ENCODE data around the gene TSPAN17.

TSPAN17 gene

GRCh38 chr5:176660860-176661641 is 13.8 kb downstream of the TSPAN17 start:
- no peak for FAIRE-seq

- FAIRE-seq: no peak
These were observed 14.4 kb downstream of the TSPAN17 start for GRCh38 chr5:176661676-176662075.

- no peak for FAIRE-seq
These were observed 15.4 kb downstream of the TSPAN17 start for GRCh38 chr5:176662371-176663333.

- no peak for FAIRE-seq
These were observed 16.3 kb downstream of the TSPAN17 start for GRCh38 chr5:176663566-176663965.

GRCh38 chr5:176664479-176664878 is 17.2 kb downstream of the TSPAN17 start:
- no peak for FAIRE-seq

- FAIRE-seq: no peak
These were observed 17.6 kb downstream of the TSPAN17 start for GRCh38 chr5:176664886-176665285.

- no peak for FAIRE-seq
These were observed 18.2 kb downstream of the TSPAN17 start for GRCh38 chr5:176665517-176665916.

GRCh38 chr5:176667637-176668036 is 20.4 kb downstream of the TSPAN17 start:
- FAIRE-seq: no peak

- no peak for FAIRE-seq
These were observed 23.2 kb downstream of the TSPAN17 start for GRCh38 chr5:176670449-176670848.

- FAIRE-seq: no peak
These were observed 24.1 kb downstream of the TSPAN17 start for GRCh38 chr5:176671399-176671798.

GRCh38 chr5:176671890-176672747 is 24.8 kb downstream of the TSPAN17 start:
- no peak for FAIRE-seq

GRCh38 chr5:176673651-176674583 is 26.6 kb downstream of the TSPAN17 start:
- no peak for FAIRE-seq

GRCh38 chr5:176674799-176675198 is 27.5 kb downstream of the TSPAN17 start:
- no peak for FAIRE-seq

GRCh38 chr5:176675676-176676360 is 28.5 kb downstream of the TSPAN17 start:
- FAIRE-seq: no peak

- no peak for FAIRE-seq
These were observed 29.1 kb downstream of the TSPAN17 start for GRCh38 chr5:176676361-176676824.

GRCh38 chr5:176677209-176677939 is 30.1 kb downstream of the TSPAN17 start:
- no peak for FAIRE-seq

- FAIRE-seq: no peak
These were observed 31.3 kb downstream of the TSPAN17 start for GRCh38 chr5:176678584-176678983.

- FAIRE-seq: no peak
These were observed 32.3 kb downstream of the TSPAN17 start for GRCh38 chr5:176679365-176680225.

GRCh38 chr5:176680226-176680563 is 32.9 kb downstream of the TSPAN17 start:
- no peak for FAIRE-seq

Data from colon (tissue), 2 donors.